ENCODE measurements around the gene TNFRSF11A.

Gene TNFRSF11A

DNA sequence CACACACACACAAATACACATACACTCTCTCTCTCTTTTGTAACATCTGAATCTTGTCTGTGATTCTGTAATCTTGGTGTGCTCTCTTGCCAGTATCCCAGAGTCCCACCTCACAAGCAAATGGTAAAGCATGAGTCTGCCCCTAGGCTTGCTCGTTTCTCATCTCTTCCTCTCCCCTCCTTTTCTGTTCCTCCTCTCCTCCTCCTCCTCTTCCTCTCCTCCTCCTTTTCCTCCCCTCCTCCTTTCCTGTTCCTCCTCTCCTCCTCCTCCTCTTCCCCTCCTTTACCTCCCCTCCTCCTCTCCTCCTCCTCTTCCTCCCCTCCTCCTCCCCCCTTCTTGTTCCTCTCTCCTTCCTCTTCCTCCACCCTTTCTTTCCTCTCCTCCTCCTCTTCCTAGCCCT lies 59.0 kb downstream of the TNFRSF11A start:
- Histone ChIP-seq H3K79me2 (ENCODE audit: low read length) (no peaks in the 10 kb centered on the region), H3K9ac (ENCODE audit: low read length) (no peak overlapping the region), H3K4me2 (ENCODE audit: low read length) (no peak overlapping the region), H3K4me1 (ENCODE audit: low read length) (peaks cover 6% of the 10 kb centered on the region), H2AFZ (ENCODE audit: low read depth, low read length) (no peak overlapping the region), H3K36me3 (replicated peaks; ENCODE audit: low read depth, low read length) (no peaks in the 10 kb centered on the region), H3K27ac (ENCODE audit: low read length) (no peak overlapping the region), H3K4me3 (ENCODE audit: low read length) (no peak overlapping the region), H3K9me3 (ENCODE audit: insufficient read depth, low read length) (no peaks in the 10 kb centered on the region), H3K27me3 (ENCODE audit: low read depth, low read length) (peaks cover 14% of the 10 kb centered on the region), H4K20me1 (ENCODE audit: insufficient read depth, low read length) (no peaks in the 10 kb centered on the region)
- TF ChIP-seq EZH2phosphoT487 (IDR thresholded peaks at IDR 0.05; ENCODE audit: low read depth) = no peak
- no peak for TF ChIP-seq CTCF (IDR thresholded peaks at IDR 0.05; ENCODE audit: low read depth, low read length)

- TF ChIP-seq EZH2phosphoT487 (IDR thresholded peaks at IDR 0.05; ENCODE audit: low read depth) (no peak), CTCF (IDR thresholded peaks at IDR 0.05; ENCODE audit: low read depth, low read length) (no peak)
- Histone ChIP-seq H3K27ac (ENCODE audit: low read length) (no peak overlapping the region), H3K9ac (ENCODE audit: low read length) (no peak overlapping the region), H3K4me3 (ENCODE audit: low read length) (no peak overlapping the region), H3K4me2 (ENCODE audit: low read length) (no peak overlapping the region), H3K27me3 (ENCODE audit: low read depth, low read length) (peaks cover 14% of the 10 kb centered on the region), H3K79me2 (ENCODE audit: low read length) (no peaks in the 10 kb centered on the region), H3K4me1 (ENCODE audit: low read length) (peaks cover under 1% of the 10 kb centered on the region), H3K36me3 (replicated peaks; ENCODE audit: low read depth, low read length) (no peaks in the 10 kb centered on the region), H2AFZ (ENCODE audit: low read depth, low read length) (no peak overlapping the region), H3K9me3 (ENCODE audit: insufficient read depth, low read length) (no peaks in the 10 kb centered on the region), H4K20me1 (ENCODE audit: insufficient read depth, low read length) (no peaks in the 10 kb centered on the region)
These were observed 59.5 kb downstream of the TNFRSF11A start for GRCh38 chr18:62384610-62385097.

DNA sequence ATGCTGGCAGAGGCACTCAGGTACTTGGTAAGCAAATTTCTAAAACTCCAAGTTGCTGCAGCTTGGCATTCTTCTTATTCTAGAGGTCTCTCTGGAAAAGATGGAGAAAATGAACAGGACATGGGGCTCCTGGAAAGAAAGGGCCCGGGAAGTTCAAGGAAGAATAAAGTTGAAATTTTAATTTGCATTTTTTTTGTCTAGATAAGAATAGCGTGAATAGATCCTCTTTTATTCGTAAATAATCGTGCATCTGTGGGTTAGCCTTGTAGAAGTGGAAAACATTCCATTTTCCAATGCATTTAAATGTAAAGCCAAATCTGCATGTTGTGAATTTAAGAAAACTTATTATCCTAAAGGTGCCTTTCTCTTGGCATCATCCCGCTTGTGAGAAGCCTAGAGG lies 61.0 kb downstream of the TNFRSF11A start:
- Histone ChIP-seq H3K4me3 (ENCODE audit: low read length) (no peak overlapping the region), H3K36me3 (replicated peaks; ENCODE audit: low read depth, low read length) (no peaks in the 10 kb centered on the region), H3K9ac (ENCODE audit: low read length) (no peak overlapping the region), H3K27ac (ENCODE audit: low read length) (no peak overlapping the region), H3K4me2 (ENCODE audit: low read length) (no peak overlapping the region), H3K27me3 (ENCODE audit: low read depth, low read length) (peaks cover 28% of the 10 kb centered on the region), H4K20me1 (ENCODE audit: insufficient read depth, low read length) (no peaks in the 10 kb centered on the region), H3K4me1 (ENCODE audit: low read length) (no peaks in the 10 kb centered on the region), H3K9me3 (ENCODE audit: insufficient read depth, low read length) (no peaks in the 10 kb centered on the region), H2AFZ (ENCODE audit: low read depth, low read length) (no peak overlapping the region), H3K79me2 (ENCODE audit: low read length) (no peaks in the 10 kb centered on the region)
- no peak for TF ChIP-seq EZH2phosphoT487 (IDR thresholded peaks at IDR 0.05; ENCODE audit: low read depth)
- no peak for TF ChIP-seq CTCF (IDR thresholded peaks at IDR 0.05; ENCODE audit: low read depth, low read length)

- H4K20me1 ChIP-seq (ENCODE audit: insufficient read depth, low read length) = no peaks in the 10 kb centered on the region
- no peaks in the 10 kb centered on the region for H3K36me3 ChIP-seq (replicated peaks; ENCODE audit: low read depth, low read length)
- H3K4me3 ChIP-seq (ENCODE audit: low read length) = no peak overlapping the region
- TF ChIP-seq EZH2phosphoT487 (IDR thresholded peaks at IDR 0.05; ENCODE audit: low read depth) (no peak), CTCF (IDR thresholded peaks at IDR 0.05; ENCODE audit: low read depth, low read length) (no peak)
- H3K27me3 ChIP-seq (ENCODE audit: low read depth, low read length) = peaks cover 32% of the 10 kb centered on the region
- no peaks in the 10 kb centered on the region for H3K4me1 ChIP-seq (ENCODE audit: low read length)
- H3K27ac ChIP-seq (ENCODE audit: low read length) = no peak overlapping the region
- H3K4me2 ChIP-seq (ENCODE audit: low read length) = no peak overlapping the region
- H3K9ac ChIP-seq (ENCODE audit: low read length) = no peak overlapping the region
- H3K9me3 ChIP-seq (ENCODE audit: insufficient read depth, low read length) = no peaks in the 10 kb centered on the region
- no peak overlapping the region for H2AFZ ChIP-seq (ENCODE audit: low read depth, low read length)
- no peaks in the 10 kb centered on the region for H3K79me2 ChIP-seq (ENCODE audit: low read length)
These were observed 61.5 kb downstream of the TNFRSF11A start for GRCh38 chr18:62386601-62387000.

Measured in OCI-LY3 (cell line).